D721Med (cell line): ENCODE results near the gene ANKRD52.
"Not testable (repeated sequence)": the region's sequence is repeated elsewhere in the genome, so short reads cannot be mapped to it uniquely, and the experiment has no call there.

ENCODE experiments used
- DNase-seq: peaks from one replicate; pipeline ENCODE4 v3.0.0; 2011; ENCODE audit warnings: low spot score; ENCODE audit not compliant: insufficient read length
- FAIRE-seq: peaks from 2 replicates; lab custom pipeline; 2011; peaks lifted over from hg19 to GRCh38; lab: Jason Lieb, UNC
- TF ChIP-seq, protein P1 (sequence below): IDR thresholded peaks from 2 replicates; pipeline ENCODE4 v1.5.1; 2012; ENCODE audit warnings: mild to moderate bottlenecking, control low read depth; ENCODE audit not compliant: insufficient read depth; ENCODE audit errors: missing control alignments

The ANKRD52 gene

DNA sequence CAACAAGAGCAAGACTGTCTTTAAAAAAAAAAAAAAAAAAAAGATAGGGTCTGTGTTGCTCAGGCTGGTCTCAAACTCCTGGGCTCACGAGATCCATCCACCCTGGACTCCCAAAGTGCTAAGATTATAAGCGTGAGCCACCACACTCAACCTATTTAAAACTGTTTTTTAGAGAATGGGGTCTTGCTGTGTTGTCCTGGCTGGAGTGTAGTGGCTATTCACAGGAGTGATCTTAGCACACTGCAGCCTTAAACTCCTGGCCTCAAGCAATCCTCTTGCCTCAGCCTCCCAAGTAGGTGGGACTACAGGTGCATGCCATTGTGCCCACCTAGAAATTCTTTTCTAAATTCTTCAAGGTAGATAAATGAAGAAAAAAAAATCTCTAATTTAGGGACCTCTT lies 16.1 kb upstream of the ANKRD52 start:
- TF ChIP-seq, protein P1, sequence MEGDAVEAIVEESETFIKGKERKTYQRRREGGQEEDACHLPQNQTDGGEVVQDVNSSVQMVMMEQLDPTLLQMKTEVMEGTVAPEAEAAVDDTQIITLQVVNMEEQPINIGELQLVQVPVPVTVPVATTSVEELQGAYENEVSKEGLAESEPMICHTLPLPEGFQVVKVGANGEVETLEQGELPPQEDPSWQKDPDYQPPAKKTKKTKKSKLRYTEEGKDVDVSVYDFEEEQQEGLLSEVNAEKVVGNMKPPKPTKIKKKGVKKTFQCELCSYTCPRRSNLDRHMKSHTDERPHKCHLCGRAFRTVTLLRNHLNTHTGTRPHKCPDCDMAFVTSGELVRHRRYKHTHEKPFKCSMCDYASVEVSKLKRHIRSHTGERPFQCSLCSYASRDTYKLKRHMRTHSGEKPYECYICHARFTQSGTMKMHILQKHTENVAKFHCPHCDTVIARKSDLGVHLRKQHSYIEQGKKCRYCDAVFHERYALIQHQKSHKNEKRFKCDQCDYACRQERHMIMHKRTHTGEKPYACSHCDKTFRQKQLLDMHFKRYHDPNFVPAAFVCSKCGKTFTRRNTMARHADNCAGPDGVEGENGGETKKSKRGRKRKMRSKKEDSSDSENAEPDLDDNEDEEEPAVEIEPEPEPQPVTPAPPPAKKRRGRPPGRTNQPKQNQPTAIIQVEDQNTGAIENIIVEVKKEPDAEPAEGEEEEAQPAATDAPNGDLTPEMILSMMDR, result no peak
- no peak for DNase-seq
- no peak for FAIRE-seq

DNA sequence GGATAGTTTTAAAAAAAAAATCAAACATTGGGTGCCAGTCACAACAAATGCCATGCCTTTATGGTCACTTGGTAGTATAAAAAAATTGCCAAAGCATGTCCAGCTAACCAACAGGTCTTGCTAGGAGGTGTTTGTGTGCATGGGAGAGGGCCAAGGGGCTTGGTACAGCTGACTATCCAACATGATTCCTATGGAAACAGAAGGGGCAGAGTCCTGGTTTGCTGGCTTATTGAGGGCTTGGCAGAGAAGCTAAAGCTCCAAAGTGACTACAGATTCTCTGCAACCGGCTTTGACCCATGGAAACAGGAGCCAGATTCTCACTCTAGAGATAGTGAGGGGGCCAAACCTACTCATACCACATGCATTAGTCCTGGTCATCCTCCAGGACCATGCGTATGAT lies 14.3 kb upstream of the ANKRD52 start:
- not testable (repeated sequence) for FAIRE-seq, DNase-seq

DNA sequence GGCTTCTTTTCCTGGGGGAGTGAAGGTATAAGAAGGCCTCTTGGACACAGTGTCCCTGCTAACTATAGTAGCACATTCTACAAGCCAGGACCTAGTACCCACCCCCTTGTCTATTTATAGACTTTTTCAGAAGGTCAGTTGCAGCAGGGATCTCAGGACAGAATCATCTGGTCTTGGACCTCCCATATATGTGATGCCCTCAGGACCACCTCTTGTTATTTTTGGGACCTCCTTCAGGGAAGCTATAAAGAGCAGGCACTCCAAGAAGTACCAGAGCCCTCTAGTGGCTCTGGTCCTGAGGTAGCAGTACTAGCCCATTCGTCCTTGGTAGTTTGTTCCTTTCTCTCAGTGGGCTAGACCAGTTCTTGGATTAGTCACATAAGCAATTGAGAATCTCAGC lies 12.8 kb upstream of the ANKRD52 start:
- FAIRE-seq (no peak), DNase-seq (no peak)
- TF ChIP-seq, protein P1, result peak; percentile 37

DNA sequence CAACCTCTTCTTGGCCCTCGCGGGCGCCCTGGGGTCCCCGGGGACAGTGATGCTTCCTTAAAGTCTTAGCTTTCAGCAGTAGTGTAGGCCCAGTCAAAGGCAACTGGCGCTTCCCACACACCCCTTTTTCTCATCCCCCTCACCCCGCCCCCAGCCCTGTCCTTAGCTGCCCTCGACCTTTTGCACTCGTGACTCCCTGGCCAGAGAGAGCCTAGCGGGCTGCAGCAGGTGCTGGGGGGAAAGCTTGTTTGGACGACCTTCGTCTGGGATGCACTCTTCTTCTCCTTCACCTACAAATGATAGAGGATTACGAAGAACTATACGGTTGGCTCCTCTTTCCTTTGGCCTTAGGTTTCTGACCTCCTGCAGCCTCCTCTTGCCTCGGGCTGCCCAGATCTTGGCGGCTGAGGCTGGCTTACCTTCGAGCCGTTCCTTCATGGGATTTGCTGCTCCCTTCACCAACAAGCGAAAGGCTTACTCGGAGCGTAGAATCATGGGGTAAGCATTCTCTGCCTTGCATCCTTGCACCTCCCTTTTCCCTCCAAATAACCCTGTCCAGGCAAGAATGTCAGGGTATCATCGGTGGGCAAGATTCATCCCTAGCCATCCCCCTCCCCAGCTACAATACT lies 9.4 kb upstream of the ANKRD52 start:
- DNase-seq, result no peak
- FAIRE-seq, result no peak
- TF ChIP-seq, protein P1, result no peak

DNA sequence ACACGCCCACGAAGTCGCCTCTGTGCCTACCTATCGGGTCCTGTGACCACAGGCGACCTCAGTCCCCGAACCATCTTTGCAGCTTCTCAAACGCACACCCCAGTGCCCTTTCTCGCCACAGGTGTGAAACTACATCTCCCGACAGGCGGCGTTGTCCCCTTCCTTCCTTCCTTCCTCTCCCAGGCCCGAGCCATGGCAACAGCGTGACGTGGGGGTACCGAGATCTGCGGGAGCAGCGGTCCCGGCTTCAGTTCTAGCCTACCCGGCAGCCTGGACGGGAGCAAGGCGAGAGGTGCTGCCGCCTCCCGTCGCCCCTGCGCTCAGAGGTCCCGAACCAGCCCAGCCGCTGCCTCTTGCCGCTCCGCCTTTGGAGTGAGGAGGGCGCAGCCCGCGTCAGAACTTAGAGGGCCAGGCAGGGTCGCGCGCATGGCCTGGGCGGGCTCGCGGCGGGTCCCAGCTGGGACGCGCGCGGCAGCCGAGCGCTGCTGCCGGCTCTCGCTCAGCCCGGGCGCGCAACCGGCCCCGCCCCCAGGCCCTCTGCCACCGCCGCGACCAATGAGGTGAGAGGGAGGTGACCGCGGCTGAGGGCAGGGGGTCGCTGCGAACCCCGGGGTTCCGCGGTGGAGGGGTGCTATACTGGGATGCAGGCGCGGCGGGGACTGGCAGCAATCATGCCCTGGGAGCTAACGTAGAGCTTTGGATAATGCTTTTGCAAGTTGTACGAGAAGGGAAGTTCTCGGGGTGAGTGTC lies 8.7 kb upstream of the ANKRD52 start, which contains the start of gene COQ10A:
COQ10A (plus strand) TSS at position 250 of the 750 bp plus-strand sequence; CDS start at position 427, 177 bp downstream.
- TF ChIP-seq, protein P1, result peak; percentile 35
- FAIRE-seq (no peak), DNase-seq (peak; percentile 94)

DNA sequence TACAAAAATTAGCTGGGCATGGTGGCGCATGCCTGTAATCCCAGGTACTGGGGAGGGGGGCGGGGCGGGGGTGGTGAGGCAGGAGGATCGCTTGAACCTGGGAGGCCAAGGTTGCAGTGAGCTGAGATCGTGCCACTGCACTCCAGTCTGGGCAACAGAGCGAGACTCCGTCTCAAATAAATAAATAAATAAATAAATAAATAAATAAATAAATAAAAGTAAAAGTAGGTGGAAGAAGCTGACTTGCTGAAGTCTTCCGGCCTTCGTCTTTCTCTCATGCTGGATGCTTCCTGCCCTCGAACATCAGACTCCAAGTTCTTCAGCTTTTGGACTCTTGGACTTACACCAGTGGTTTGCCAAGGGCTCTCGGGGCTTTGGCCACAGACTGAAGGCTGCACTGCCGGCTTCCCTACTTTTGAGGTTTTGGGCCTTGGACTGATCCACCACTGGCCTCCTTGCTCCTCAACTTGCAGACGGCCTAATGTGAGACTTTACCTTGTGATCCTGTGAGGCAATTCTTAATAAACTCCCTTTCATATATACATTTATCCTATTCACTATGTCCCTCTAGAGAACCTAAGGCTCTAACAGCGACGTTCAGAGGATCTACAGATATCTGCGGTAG lies 8.0 kb upstream of the ANKRD52 start:
- FAIRE-seq, DNase-seq: not testable (repeated sequence)

DNA sequence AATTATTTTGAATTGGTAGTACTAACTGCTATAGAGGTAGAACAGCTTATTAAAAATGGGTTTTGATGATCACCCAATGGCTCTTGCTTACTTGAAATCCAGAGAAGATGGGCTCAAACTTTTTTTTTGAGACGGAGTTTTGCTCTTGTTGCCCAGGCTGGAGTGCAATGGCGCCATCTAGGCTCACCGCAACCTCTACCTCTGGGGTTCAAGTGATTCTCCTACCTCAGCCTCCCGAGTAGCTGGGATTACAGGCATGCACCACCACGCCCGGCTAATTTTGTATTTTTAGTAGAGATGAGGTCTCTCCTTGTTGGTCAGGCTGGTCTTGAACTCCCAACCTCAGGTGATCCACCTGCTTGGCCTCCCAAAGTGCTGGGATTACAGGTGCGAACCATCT lies 4.8 kb upstream of the ANKRD52 start:
- DNase-seq, FAIRE-seq: not testable (repeated sequence)

DNA sequence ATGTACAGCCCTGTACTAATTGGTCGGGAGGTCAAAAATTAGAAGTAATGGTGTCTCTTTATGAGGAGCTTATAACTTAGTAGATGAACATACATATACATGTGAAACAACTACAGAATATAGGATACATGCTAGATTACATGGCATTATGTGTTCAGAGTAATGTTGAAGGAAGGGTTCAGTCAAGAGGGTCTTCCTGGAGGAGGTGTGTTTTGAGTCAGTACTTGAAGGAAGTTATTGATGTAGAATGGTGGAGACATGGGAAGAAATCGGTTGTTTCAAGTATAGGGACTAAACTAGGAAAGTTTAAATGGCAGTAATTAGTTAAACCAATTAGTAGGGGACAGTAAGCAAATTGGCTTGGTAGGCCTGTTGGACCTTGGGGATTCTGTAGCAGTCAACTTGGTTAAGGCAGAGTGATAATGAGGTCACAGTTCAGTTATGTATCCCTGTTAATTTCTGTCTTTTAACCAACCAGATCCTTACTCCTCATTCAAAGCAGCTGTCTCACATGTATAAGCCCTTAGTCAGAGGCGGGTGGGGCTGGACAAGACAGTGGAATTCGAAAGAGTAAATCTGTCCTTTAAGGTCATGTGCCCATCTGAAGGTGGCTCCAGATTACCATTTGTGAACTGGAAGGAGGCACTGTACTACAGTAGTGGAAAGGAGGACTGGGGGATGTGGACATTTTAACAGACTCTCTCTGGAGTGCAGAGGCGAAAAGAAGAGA lies 3.5 kb upstream of the ANKRD52 start:
- DNase-seq (no peak), FAIRE-seq (no peak)
- TF ChIP-seq, protein P1, result no peak
